AG08396 (cell line): ENCODE data around the gene UPF2.
"Not testable (repeated sequence)": the region's sequence is repeated elsewhere in the genome, so short reads cannot be mapped to it uniquely, and the experiment has no call there.

Experiments used
- DNase-seq: peaks from one replicate; pipeline ENCODE4 v3.0.0; 2012; ENCODE audit warnings: low spot score, mixed read lengths

The UPF2 gene

GRCh38 chr10:11901833-11902475 is 140.7 kb downstream of the UPF2 start:
- no peak for DNase-seq

- DNase-seq, result no peak
Measured at GRCh38 chr10:11901454-11901832, 141.2 kb downstream of the UPF2 start.

- DNase-seq, result no peak
Measured at GRCh38 chr10:11901036-11901301, 141.6 kb downstream of the UPF2 start.

GRCh38 chr10:11899067-11899876 is 143.3 kb downstream of the UPF2 start:
- DNase-seq, result no peak

GRCh38 chr10:11898372-11899066 is 144.1 kb downstream of the UPF2 start:
- DNase-seq, result no peak

GRCh38 chr10:11898033-11898371 is 144.6 kb downstream of the UPF2 start:
- DNase-seq, result no peak

GRCh38 chr10:11896549-11897200 is 145.9 kb downstream of the UPF2 start:
- no peak for DNase-seq

- no peak for DNase-seq
Measured at GRCh38 chr10:11895598-11895997, 147.0 kb downstream of the UPF2 start.

- no peak for DNase-seq
Measured at GRCh38 chr10:11895108-11895466, 147.5 kb downstream of the UPF2 start.

- DNase-seq, result no peak
Measured at GRCh38 chr10:11894381-11895107, 148.1 kb downstream of the UPF2 start.

- DNase-seq, result no peak
Measured at GRCh38 chr10:11893749-11894278, 148.8 kb downstream of the UPF2 start.

GRCh38 chr10:11891776-11892486 is 150.7 kb downstream of the UPF2 start:
- no peak for DNase-seq

GRCh38 chr10:11889263-11889662 is 153.3 kb downstream of the UPF2 start:
- DNase-seq, result not testable (repeated sequence)

GRCh38 chr10:11887381-11888227 is 155.0 kb downstream of the UPF2 start:
- DNase-seq, result no peak

GRCh38 chr10:11886851-11887250 is 155.8 kb downstream of the UPF2 start:
- DNase-seq, result no peak

- DNase-seq, result no peak
Measured at GRCh38 chr10:11886138-11886474, 156.5 kb downstream of the UPF2 start.

GRCh38 chr10:11885437-11886137 is 157.0 kb downstream of the UPF2 start:
- DNase-seq, result no peak

GRCh38 chr10:11884706-11885423 is 157.7 kb downstream of the UPF2 start:
- DNase-seq, result no peak

GRCh38 chr10:11882646-11883375 is 159.8 kb downstream of the UPF2 start:
- DNase-seq, result no peak
